Measurements from ENCODE around the gene CDCP1.
"Not testable (repeated sequence)": the region's sequence is repeated elsewhere in the genome, so short reads cannot be mapped to it uniquely, and the experiment has no call there.

Gene CDCP1

GRCh38 chr3:45173776-45174175, 27.6 kb upstream of the CDCP1 start:
- DNase-seq (ENCODE audit: low read depth in 2 of 2): no peak

GRCh38 chr3:45171283-45171682, 25.1 kb upstream of the CDCP1 start:
- no peak for DNase-seq (ENCODE audit: low read depth in 2 of 2)

- no peak for DNase-seq (ENCODE audit: low read depth in 2 of 2)
Observed at GRCh38 chr3:45170096-45170495, 23.9 kb upstream of the CDCP1 start.

GRCh38 chr3:45169125-45169904, 23.1 kb upstream of the CDCP1 start:
- DNase-seq (ENCODE audit: low read depth in 2 of 2): no peak

- DNase-seq (ENCODE audit: low read depth in 2 of 2): no peak
Observed at GRCh38 chr3:45168451-45168850, 22.3 kb upstream of the CDCP1 start.

GRCh38 chr3:45167011-45167911, 21.1 kb upstream of the CDCP1 start:
- peak in 1 of 2 experiments; percentile 26 for DNase-seq (ENCODE audit: low read depth in 2 of 2)

- no peak for DNase-seq (ENCODE audit: low read depth in 2 of 2)
Observed at GRCh38 chr3:45166321-45166879, 20.2 kb upstream of the CDCP1 start.

- no peak for DNase-seq (ENCODE audit: low read depth in 2 of 2)
Observed at GRCh38 chr3:45165497-45166283, 19.5 kb upstream of the CDCP1 start.

- DNase-seq (ENCODE audit: low read depth in 2 of 2): no peak
Observed at GRCh38 chr3:45164056-45164455, 17.9 kb upstream of the CDCP1 start.

- no peak for DNase-seq (ENCODE audit: low read depth in 2 of 2)
Observed at GRCh38 chr3:45163481-45163880, 17.3 kb upstream of the CDCP1 start.

GRCh38 chr3:45154641-45155147, 8.5 kb upstream of the CDCP1 start:
- no peak for DNase-seq (ENCODE audit: low read depth in 2 of 2)

GRCh38 chr3:45153658-45154437, 7.7 kb upstream of the CDCP1 start:
- DNase-seq (ENCODE audit: low read depth in 2 of 2): no peak

- no peak for DNase-seq (ENCODE audit: low read depth in 2 of 2)
Observed at GRCh38 chr3:45152307-45152706, 6.1 kb upstream of the CDCP1 start.

- DNase-seq (ENCODE audit: low read depth in 2 of 2): no peak
Observed at GRCh38 chr3:45151100-45151499, 4.9 kb upstream of the CDCP1 start.

GRCh38 chr3:45148921-45149320, 2.7 kb upstream of the CDCP1 start:
- no peak for DNase-seq (ENCODE audit: low read depth in 2 of 2)

GRCh38 chr3:45145223-45145622, 955 bp downstream of the CDCP1 start:
- DNase-seq (ENCODE audit: low read depth in 2 of 2): no peak

- no peak for DNase-seq (ENCODE audit: low read depth in 2 of 2)
Observed at GRCh38 chr3:45143673-45144671, 2.2 kb downstream of the CDCP1 start.

- not testable (repeated sequence) for DNase-seq (ENCODE audit: low read depth in 2 of 2)
Observed at GRCh38 chr3:45140770-45141155, 5.4 kb downstream of the CDCP1 start.

- no peak for DNase-seq (ENCODE audit: low read depth in 2 of 2)
Observed at GRCh38 chr3:45140141-45140769, 5.9 kb downstream of the CDCP1 start.
